Cerebellar nuclear complex (tissue), 1 donor: ENCODE data around the gene HYAL2.

Experiments used
- DNase-seq, 2 experiments: peaks; one replicate each; lab custom pipeline; 2025; lab: John Stamatoyannopoulos, UW

Gene HYAL2

GRCh38 chr3:50350213-50350526, 27.6 kb upstream of the HYAL2 start:
- DNase-seq, result no peak

GRCh38 chr3:50347187-50347813, 24.8 kb upstream of the HYAL2 start:
- DNase-seq, result peak; percentile 15 to 77

GRCh38 chr3:50345586-50346234, 23.2 kb upstream of the HYAL2 start, which contains the start of gene ZMYND10:
TSS of gene ZMYND10 (minus strand) at chr3:50345732. CDS start at chr3:50345579, 153 bp downstream.
- DNase-seq, result no peak

- no peak for DNase-seq
These were observed 22.5 kb upstream of the HYAL2 start for GRCh38 chr3:50345008-50345407.

- DNase-seq, result no peak
These were observed 20.5 kb upstream of the HYAL2 start for GRCh38 chr3:50342813-50343633.

GRCh38 chr3:50341996-50342650, 19.6 kb upstream of the HYAL2 start:
- no peak for DNase-seq

GRCh38 chr3:50341537-50341936, 19.0 kb upstream of the HYAL2 start:
- DNase-seq, result no peak

- no peak for DNase-seq
These were observed 18.1 kb upstream of the HYAL2 start, which contains the start of gene RASSF1 for GRCh38 chr3:50340448-50341329. TSS of gene RASSF1 (minus strand) at chr3:50340836. CDS start at chr3:50340805, 31 bp downstream.

GRCh38 chr3:50340147-50340447, 17.6 kb upstream of the HYAL2 start:
- DNase-seq, result no peak

GRCh38 chr3:50339485-50340146, 17.1 kb upstream of the HYAL2 start:
- DNase-seq, result no peak

GRCh38 chr3:50338965-50339364, 16.4 kb upstream of the HYAL2 start:
- DNase-seq, result no peak

GRCh38 chr3:50337175-50337861, 14.8 kb upstream of the HYAL2 start:
- DNase-seq, result peak; percentile 93 to 96

GRCh38 chr3:50336452-50337174, 14.1 kb upstream of the HYAL2 start:
- DNase-seq, result no peak

GRCh38 chr3:50334339-50335075, 12.0 kb upstream of the HYAL2 start:
- DNase-seq, result no peak

GRCh38 chr3:50333744-50334328, 11.3 kb upstream of the HYAL2 start:
- DNase-seq, result no peak

GRCh38 chr3:50331364-50331907, 8.9 kb upstream of the HYAL2 start:
- DNase-seq, result no peak

GRCh38 chr3:50330330-50330729, 7.8 kb upstream of the HYAL2 start:
- DNase-seq, result no peak

GRCh38 chr3:50327943-50328691, 5.6 kb upstream of the HYAL2 start, which contains the start of gene TUSC2:
TSS of gene TUSC2 (minus strand) at chr3:50328223. CDS start at chr3:50328099, 124 bp downstream.
- DNase-seq, result peak; percentile 61 to 85
